Caco-2 (cell line): ENCODE measurements around the gene PTPRG. TPM values are rescaled to one million over a fixed set of nuclear protein-coding genes. Genes with fewer than 3 reads are reported as not detected.

Experiments used
- BruUV-seq: library from RNA; stranded (reverse); fragments of 400-500 nt; replicated peaks from 2 replicates; lab custom pipeline; 2021; lab: Mats Ljungman, UMichigan
- CTCF ChIA-PET: fragments of 300-600 bp; sonication (Branson Sonifier 250); formaldehyde crosslinking; loops from one replicate; lab custom pipeline; 2022; ENCODE audit warnings: antibody characterized with exemption; lab: Charles Lee
- POLR2A ChIA-PET: fragments of 300-600 bp; sonication (Branson Sonifier 250); formaldehyde crosslinking; loops from one replicate; lab custom pipeline; 2022; ENCODE audit warnings: antibody characterized with exemption; lab: Charles Lee
- DNase-seq, 2 experiments: peaks; one replicate each; pipeline versions ENCODE4 v3.0.0 to v3.0.0-alpha.2; 2020 to 2022
- H3K27me3 ChIP-seq: replicated peaks from 2 replicates; pipeline ENCODE4 v1.6.0; 2011; ENCODE audit warnings: low read length; ENCODE audit not compliant: control insufficient read depth, insufficient read depth
- H3K36me3 ChIP-seq: 2 replicates; pipeline ENCODE4 v1.5.1; 2011; ENCODE audit warnings: low read length; ENCODE audit not compliant: control insufficient read depth, insufficient read depth
- H3K4me1 ChIP-seq: fragments of 250-450 bp; sonication (Bioruptor Pico); 2 replicates; pipeline ENCODE4 v1.5.1; 2020; ENCODE audit warnings: mild to moderate bottlenecking
- H3K4me3 ChIP-seq: 2 replicates; pipeline ENCODE4 v1.5.1; 2011; ENCODE audit warnings: low read depth, mild to moderate bottlenecking, control low read depth, low read length
- H3K9me3 ChIP-seq: fragments of 250-450 bp; sonication (Bioruptor Pico); 2 replicates; pipeline ENCODE4 v1.5.1; 2020; ENCODE audit warnings: mild to moderate bottlenecking, moderate library complexity
- H3K27ac Mint-ChIP-seq: one replicate; pipeline ENCODE4 v1.8.0; 2022; ENCODE audit warnings: mixed read lengths; ENCODE audit not compliant: unreplicated experiment
- H3K27me3 Mint-ChIP-seq: one replicate; pipeline ENCODE4 v1.8.0; 2022; ENCODE audit warnings: mixed read lengths; ENCODE audit not compliant: insufficient read depth, unreplicated experiment
- H3K36me3 Mint-ChIP-seq: one replicate; pipeline ENCODE4 v1.8.0; 2022; ENCODE audit warnings: mild to moderate bottlenecking, mixed read lengths; ENCODE audit not compliant: insufficient read depth, unreplicated experiment
- H3K4me1 Mint-ChIP-seq: one replicate; pipeline ENCODE4 v1.8.0; 2022; ENCODE audit warnings: low read depth, mixed read lengths; ENCODE audit not compliant: unreplicated experiment
- H3K4me3 Mint-ChIP-seq: one replicate; pipeline ENCODE4 v1.8.0; 2022; ENCODE audit warnings: mild to moderate bottlenecking, moderate library complexity, mixed read lengths; ENCODE audit not compliant: unreplicated experiment
- H3K9me3 Mint-ChIP-seq: one replicate; pipeline ENCODE4 v1.8.0; 2022; ENCODE audit warnings: mixed read lengths; ENCODE audit not compliant: unreplicated experiment
- CTCF ChIP-seq, 2 experiments: fragments of 200-600 bp in 1 of 2; IDR thresholded peaks; 1 replicate in 1 of 2; 2 replicates in 1 of 2; pipeline versions ENCODE4 v1.5.1 to v1.8.0; 2011 to 2022; ENCODE audit warnings: antibody characterized with exemption in 1 of 2, control low read depth in 1 of 2, inconsistent platforms in 1 of 2, low read depth in 1 of 2, low read length in 1 of 2, mild to moderate bottlenecking in 1 of 2, moderate library complexity in 1 of 2; ENCODE audit not compliant: insufficient read depth in 1 of 2, severe bottlenecking in 1 of 2, unreplicated experiment in 1 of 2
- intact Hi-C: fragments of 100-400 bp; cut with micrococcal nuclease; formaldehyde crosslinking; loops from one replicate; pipeline ENCODE4 v1.10.0; 2022; ENCODE audit not compliant: unreplicated experiment
- total RNA-seq: library from RNA; stranded (reverse); gene quantifications from 2 replicates; pipeline ENCODE4 v1.2.3, GENCODE V29; 2022

PTPRG gene
- total RNA-seq, 1 experiment from 2014 or later = 46.4 TPM

- Histone ChIP-seq H3K4me3 (no peak overlapping the region), H3K9me3 (no peaks in the 10 kb centered on the region), H3K36me3 (no peaks in the 10 kb centered on the region), H3K4me1 (no peaks in the 10 kb centered on the region), H3K27me3 (no peaks in the 10 kb centered on the region)
- Mint-ChIP-seq H3K36me3 (peaks cover 7% of the 10 kb centered on the region), H3K27me3 (no peaks in the 10 kb centered on the region), H3K4me1 (peaks cover 9% of the 10 kb centered on the region), H3K9me3 (no peaks in the 10 kb centered on the region), H3K27ac (no peak overlapping the region), H3K4me3 (no peak overlapping the region)
- ChIA-PET CTCF (interaction anchor here (0.7 kb wide), 1 partner anchor 51 kb away, joined by 6 read pairs; no protein-coding TSS in a partner anchor), POLR2A (no interaction called here)
- no peak for TF ChIP-seq CTCF (IDR thresholded peaks at IDR 0.05; ENCODE audit: insufficient read depth in 1 of 2, low read depth in 1 of 2, low read length in 1 of 2, severe bottlenecking in 1 of 2, unreplicated experiment in 1 of 2)
- no peak for DNase-seq
- no TSS peak for BruUV-seq
- intact Hi-C loops = no loop called here
Measured at GRCh38 chr3:61593446-61594029, 32.2 kb downstream of the PTPRG start.

GRCh38 chr3:61594144-61594963 lies 33.0 kb downstream of the PTPRG start:
- Histone ChIP-seq H3K4me3 (no peak overlapping the region), H3K27me3 (no peaks in the 10 kb centered on the region), H3K36me3 (no peaks in the 10 kb centered on the region), H3K4me1 (no peaks in the 10 kb centered on the region), H3K9me3 (no peaks in the 10 kb centered on the region)
- CTCF ChIA-PET = interaction anchor here (0.6 kb wide), 1 partner anchor 311 kb away, joined by 3 read pairs; no protein-coding TSS in a partner anchor
- DNase-seq = no peak
- intact Hi-C loops = no loop called here
- H3K4me1 Mint-ChIP-seq = peaks cover 9% of the 10 kb centered on the region
- no peak for TF ChIP-seq CTCF (IDR thresholded peaks at IDR 0.05; ENCODE audit: insufficient read depth in 1 of 2, low read depth in 1 of 2, low read length in 1 of 2, severe bottlenecking in 1 of 2, unreplicated experiment in 1 of 2)
- BruUV-seq = no TSS peak
- peaks cover 6% of the 10 kb centered on the region for H3K36me3 Mint-ChIP-seq
- H3K27ac Mint-ChIP-seq = no peak overlapping the region
- no peak overlapping the region for H3K4me3 Mint-ChIP-seq
- no peaks in the 10 kb centered on the region for H3K9me3 Mint-ChIP-seq
- POLR2A ChIA-PET = no interaction called here
- no peaks in the 10 kb centered on the region for H3K27me3 Mint-ChIP-seq

- Histone ChIP-seq H3K27me3 (no peaks in the 10 kb centered on the region), H3K9me3 (no peaks in the 10 kb centered on the region), H3K36me3 (no peaks in the 10 kb centered on the region), H3K4me3 (no peak overlapping the region), H3K4me1 (no peaks in the 10 kb centered on the region)
- H3K27ac Mint-ChIP-seq = no peak overlapping the region
- POLR2A ChIA-PET = no interaction called here
- DNase-seq = no peak
- intact Hi-C loops = no loop called here
- no peaks in the 10 kb centered on the region for H3K36me3 Mint-ChIP-seq
- CTCF ChIA-PET = interaction anchor here (0.6 kb wide), 1 partner anchor 311 kb away, joined by 3 read pairs; no protein-coding TSS in a partner anchor
- no peak for TF ChIP-seq CTCF (IDR thresholded peaks at IDR 0.05; ENCODE audit: insufficient read depth in 1 of 2, low read depth in 1 of 2, low read length in 1 of 2, severe bottlenecking in 1 of 2, unreplicated experiment in 1 of 2)
- BruUV-seq = no TSS peak
- no peaks in the 10 kb centered on the region for H3K27me3 Mint-ChIP-seq
- no peaks in the 10 kb centered on the region for H3K9me3 Mint-ChIP-seq
- H3K4me1 Mint-ChIP-seq = peaks cover 9% of the 10 kb centered on the region
- no peak overlapping the region for H3K4me3 Mint-ChIP-seq
Measured at GRCh38 chr3:61594964-61595285, 33.6 kb downstream of the PTPRG start.
